ENCODE measurements around the gene KCNMB2. TPM values are rescaled to one million over a fixed set of nuclear protein-coding genes. Genes with fewer than 3 reads are reported as not detected.

Gene KCNMB2
- polyA plus RNA-seq, 1 donor (not counting 4 experiments of a cell fraction or from before 2014, with no cell fraction given): not detected

- no peak overlapping the region for H3K4me2 ChIP-seq (ENCODE audit: control insufficient read depth, extremely low read depth, insufficient read depth, low read depth, low read length)
- H3K9me3 ChIP-seq (ENCODE audit: control insufficient read depth, low read depth, low read length): no peaks in the 10 kb centered on the region
- no peaks in the 10 kb centered on the region for H3K27me3 ChIP-seq (ENCODE audit: control insufficient read depth, extremely low read depth, insufficient read depth, low read length)
- H3K4me1 ChIP-seq (ENCODE audit: control insufficient read depth, extremely low read depth, insufficient read depth, low read length): no peaks in the 10 kb centered on the region
- H3K27ac ChIP-seq (ENCODE audit: control insufficient read depth, insufficient read depth, low read length): no peak overlapping the region
- no peak overlapping the region for H3K4me3 ChIP-seq (ENCODE audit: control insufficient read depth in 2 of 3, extremely low read depth in 1 of 3, insufficient read depth in 2 of 3, low read depth in 1 of 3, low read length in 3 of 3)
- no peak for TF ChIP-seq EZH2 (IDR thresholded peaks at IDR 0.05; ENCODE audit: low read length)
- no peak for TF ChIP-seq CTCF (optimal IDR thresholded peaks at IDR 0.05 in 1 of 3, IDR thresholded peaks at IDR 0.05 in 1 of 3, conservative IDR thresholded peaks at IDR 0.05 in 1 of 3; ENCODE audit: extremely low read depth in 1 of 3, insufficient read depth in 2 of 3, low read length in 3 of 3)
- H2AFZ ChIP-seq (ENCODE audit: control insufficient read depth, low read length): no peak overlapping the region
- FAIRE-seq: no peak
- no peaks in the 10 kb centered on the region for H4K20me1 ChIP-seq (ENCODE audit: control insufficient read depth, extremely low read depth, insufficient read depth, low read length)
- no peak overlapping the region for H3K9ac ChIP-seq (ENCODE audit: control insufficient read depth, extremely low read depth, insufficient read depth, low read length)
- no peaks in the 10 kb centered on the region for H3K36me3 ChIP-seq (ENCODE audit: control insufficient read depth in 2 of 2, extremely low read depth in 1 of 2, insufficient read depth in 2 of 2, low read length in 2 of 2)
- dilution Hi-C loops (cut with MboI; ENCODE audit: extremely low pct_ligation_motif_present, low sequenced_read_pairs): no loop called here
- no peaks in the 10 kb centered on the region for H3K79me2 ChIP-seq (ENCODE audit: control insufficient read depth, insufficient read depth, low read length)
- DNase-seq (ENCODE audit: low read depth, low spot score): no peak
- no peaks in the 10 kb centered on the region for H3K9me1 ChIP-seq (ENCODE audit: control insufficient read depth, extremely low read depth, insufficient read depth, low read length)
Measured at GRCh38 chr3:178686826-178687225, 150.6 kb downstream of the KCNMB2 start.

- dilution Hi-C loops (cut with MboI; ENCODE audit: extremely low pct_ligation_motif_present, low sequenced_read_pairs): no loop called here
- DNase-seq (ENCODE audit: low read depth, low spot score): no peak
- no peak for TF ChIP-seq EZH2 (IDR thresholded peaks at IDR 0.05; ENCODE audit: low read length)
- no peak for TF ChIP-seq CTCF (optimal IDR thresholded peaks at IDR 0.05 in 1 of 3, IDR thresholded peaks at IDR 0.05 in 1 of 3, conservative IDR thresholded peaks at IDR 0.05 in 1 of 3; ENCODE audit: extremely low read depth in 1 of 3, insufficient read depth in 2 of 3, low read length in 3 of 3)
Measured at GRCh38 chr3:178690571-178690970, 154.3 kb downstream of the KCNMB2 start.

More at GRCh38 chr3:178690571-178690970, 154.3 kb downstream of the KCNMB2 start:
- Histone ChIP-seq H4K20me1 (ENCODE audit: control insufficient read depth, extremely low read depth, insufficient read depth, low read length) (no peaks in the 10 kb centered on the region), H3K9me1 (ENCODE audit: control insufficient read depth, extremely low read depth, insufficient read depth, low read length) (no peaks in the 10 kb centered on the region), H3K79me2 (ENCODE audit: control insufficient read depth, insufficient read depth, low read length) (no peaks in the 10 kb centered on the region), H2AFZ (ENCODE audit: control insufficient read depth, low read length) (no peak overlapping the region), H3K4me2 (ENCODE audit: control insufficient read depth, extremely low read depth, insufficient read depth, low read depth, low read length) (no peak overlapping the region), H3K9ac (ENCODE audit: control insufficient read depth, extremely low read depth, insufficient read depth, low read length) (no peak overlapping the region), H3K4me3 (ENCODE audit: control insufficient read depth in 2 of 3, extremely low read depth in 1 of 3, insufficient read depth in 2 of 3, low read depth in 1 of 3, low read length in 3 of 3) (no peak overlapping the region), H3K27me3 (ENCODE audit: control insufficient read depth, extremely low read depth, insufficient read depth, low read length) (no peaks in the 10 kb centered on the region), H3K4me1 (ENCODE audit: control insufficient read depth, extremely low read depth, insufficient read depth, low read length) (no peaks in the 10 kb centered on the region), H3K36me3 (ENCODE audit: control insufficient read depth in 2 of 2, extremely low read depth in 1 of 2, insufficient read depth in 2 of 2, low read length in 2 of 2) (no peaks in the 10 kb centered on the region), H3K9me3 (ENCODE audit: control insufficient read depth, low read depth, low read length) (no peaks in the 10 kb centered on the region), H3K27ac (ENCODE audit: control insufficient read depth, insufficient read depth, low read length) (no peak overlapping the region)
- FAIRE-seq: peak; percentile 49

Measured in keratinocyte (primary cell).